Activated T-cell treated with anti-CD3 and anti-CD28 coated beads for 48 hours (primary cell): Measurements from ENCODE around the gene EML4.
"Not testable (repeated sequence)": the region's sequence is repeated elsewhere in the genome, so short reads cannot be mapped to it uniquely, and the experiment has no call there.

ENCODE experiments used
- DNase-seq: peaks from one replicate; pipeline ENCODE4 v3.0.0-alpha.2; 2020; ENCODE audit warnings: low read depth

The EML4 gene

GRCh38 chr2:42360493-42360889 lies 191.3 kb downstream of the EML4 start:
- no peak for DNase-seq

GRCh38 chr2:42360890-42361727 lies 192.0 kb downstream of the EML4 start, which contains the start of gene COX7A2L:
Gene COX7A2L (minus strand): TSS chr2:42361217. CDS start chr2:42361161, 56 bp downstream.
- peak; percentile 91 for DNase-seq

- DNase-seq = no peak
These were observed 192.7 kb downstream of the EML4 start for GRCh38 chr2:42361728-42362283.

- DNase-seq = no peak
These were observed 194.3 kb downstream of the EML4 start for GRCh38 chr2:42363413-42363812.

- DNase-seq = no peak
These were observed 195.5 kb downstream of the EML4 start for GRCh38 chr2:42364658-42365057.

- no peak for DNase-seq
These were observed 197.3 kb downstream of the EML4 start for GRCh38 chr2:42366411-42366810.

GRCh38 chr2:42367835-42368234 lies 198.7 kb downstream of the EML4 start:
- no peak for DNase-seq

GRCh38 chr2:42368817-42369531 lies 199.8 kb downstream of the EML4 start:
- DNase-seq = no peak

- DNase-seq = no peak
These were observed 200.5 kb downstream of the EML4 start for GRCh38 chr2:42369532-42370229.

- no peak for DNase-seq
These were observed 202.7 kb downstream of the EML4 start for GRCh38 chr2:42371611-42372473.

GRCh38 chr2:42372474-42373200 lies 203.5 kb downstream of the EML4 start:
- no peak for DNase-seq

GRCh38 chr2:42376758-42377157 lies 207.6 kb downstream of the EML4 start:
- DNase-seq = no peak

- no peak for DNase-seq
These were observed 209.3 kb downstream of the EML4 start for GRCh38 chr2:42378415-42378814.

GRCh38 chr2:42380026-42380425 lies 210.9 kb downstream of the EML4 start:
- not testable (repeated sequence) for DNase-seq

GRCh38 chr2:42382144-42382543 lies 213.0 kb downstream of the EML4 start:
- no peak for DNase-seq
